Measurements from ENCODE around the gene SLC30A2. TPM values are rescaled to one million over a fixed set of nuclear protein-coding genes. Genes with fewer than 3 reads are reported as not detected.
"Not testable (repeated sequence)": the region's sequence is repeated elsewhere in the genome, so short reads cannot be mapped to it uniquely, and the experiment has no call there.

The SLC30A2 gene
- not detected in 2 replicates for total RNA-seq

GRCh38 chr1:26045722-26046245, at the start of gene SLC30A2:
Gene SLC30A2 (minus strand): TSS chr1:26046118. CDS start chr1:26045896, 222 bp downstream.
- Mint-ChIP-seq H3K27me3 (peaks cover 64% of the 10 kb centered on the region), H3K4me1 (no peaks in the 10 kb centered on the region), H3K36me3 (ENCODE audit: low read depth) (no peaks in the 10 kb centered on the region), H3K4me3 (no peak within 1 kb of the TSS), H3K27ac (no peak within 1 kb of the TSS), H3K9me3 (no peaks in the 10 kb centered on the region)
- intact Hi-C loops (cut with micrococcal nuclease) = no loop called here
- DNase-seq = no peak

GRCh38 chr1:26094677-26095383, 48.9 kb upstream of the SLC30A2 start:
- no peak overlapping the region for H3K27ac Mint-ChIP-seq
- H3K4me3 Mint-ChIP-seq = no peak overlapping the region
- H3K27me3 Mint-ChIP-seq = peaks cover 34% of the 10 kb centered on the region
- intact Hi-C loops (cut with micrococcal nuclease) = no loop called here
- DNase-seq = no peak
- H3K36me3 Mint-ChIP-seq (ENCODE audit: low read depth) = no peaks in the 10 kb centered on the region
- H3K4me1 Mint-ChIP-seq = peaks cover 4% of the 10 kb centered on the region
- H3K9me3 Mint-ChIP-seq = no peaks in the 10 kb centered on the region

- H3K27ac Mint-ChIP-seq = no peak overlapping the region
Observed at GRCh38 chr1:26094076-26094669, 48.3 kb upstream of the SLC30A2 start.

GRCh38 chr1:26093569-26093968, 47.7 kb upstream of the SLC30A2 start:
- intact Hi-C loops (cut with micrococcal nuclease); H3K36me3 Mint-ChIP-seq (ENCODE audit: low read depth); H3K9me3 Mint-ChIP-seq; H3K27ac Mint-ChIP-seq; DNase-seq; H3K4me3 Mint-ChIP-seq; H3K4me1 Mint-ChIP-seq: not testable (repeated sequence)
- H3K27me3 Mint-ChIP-seq = peaks cover 34% of the 10 kb centered on the region

More at GRCh38 chr1:26094076-26094669, 48.3 kb upstream of the SLC30A2 start:
- no peaks in the 10 kb centered on the region for H3K36me3 Mint-ChIP-seq (ENCODE audit: low read depth)
- H3K27me3 Mint-ChIP-seq = peaks cover 34% of the 10 kb centered on the region
- no peaks in the 10 kb centered on the region for H3K9me3 Mint-ChIP-seq
- DNase-seq = no peak
- H3K4me3 Mint-ChIP-seq = no peak overlapping the region
- H3K4me1 Mint-ChIP-seq = peaks cover 4% of the 10 kb centered on the region
- intact Hi-C loops (cut with micrococcal nuclease) = no loop called here

- Mint-ChIP-seq H3K9me3 (no peaks in the 10 kb centered on the region), H3K36me3 (ENCODE audit: low read depth) (no peaks in the 10 kb centered on the region), H3K27me3 (peaks cover 34% of the 10 kb centered on the region), H3K4me1 (no peaks in the 10 kb centered on the region), H3K4me3 (no peak overlapping the region), H3K27ac (no peak overlapping the region)
- intact Hi-C loops (cut with micrococcal nuclease) = no loop called here
- no peak for DNase-seq
Observed at GRCh38 chr1:26092422-26092821, 46.5 kb upstream of the SLC30A2 start.

GRCh38 chr1:26090893-26091292, 45.0 kb upstream of the SLC30A2 start:
- no peak overlapping the region for H3K27ac Mint-ChIP-seq
- intact Hi-C loops (cut with micrococcal nuclease) = no loop called here
- no peak overlapping the region for H3K4me3 Mint-ChIP-seq
- no peaks in the 10 kb centered on the region for H3K4me1 Mint-ChIP-seq
- no peaks in the 10 kb centered on the region for H3K9me3 Mint-ChIP-seq
- peaks cover 35% of the 10 kb centered on the region for H3K27me3 Mint-ChIP-seq
- no peak for DNase-seq
- no peaks in the 10 kb centered on the region for H3K36me3 Mint-ChIP-seq (ENCODE audit: low read depth)

GRCh38 chr1:26089125-26089524, 43.2 kb upstream of the SLC30A2 start:
- H3K36me3 Mint-ChIP-seq (ENCODE audit: low read depth) = no peaks in the 10 kb centered on the region
- H3K27ac Mint-ChIP-seq = no peak overlapping the region
- no peaks in the 10 kb centered on the region for H3K4me1 Mint-ChIP-seq
- no peak overlapping the region for H3K4me3 Mint-ChIP-seq
- no peak for DNase-seq
- no peaks in the 10 kb centered on the region for H3K9me3 Mint-ChIP-seq
- intact Hi-C loops (cut with micrococcal nuclease) = no loop called here
- H3K27me3 Mint-ChIP-seq = peaks cover 41% of the 10 kb centered on the region

- Mint-ChIP-seq H3K4me3 (no peak overlapping the region), H3K9me3 (no peaks in the 10 kb centered on the region), H3K27ac (no peak overlapping the region), H3K27me3 (peaks cover 18% of the 10 kb centered on the region), H3K36me3 (ENCODE audit: low read depth) (no peaks in the 10 kb centered on the region), H3K4me1 (no peaks in the 10 kb centered on the region)
- DNase-seq = no peak
- intact Hi-C loops (cut with micrococcal nuclease) = no loop called here
Observed at GRCh38 chr1:26084844-26085243, 38.9 kb upstream of the SLC30A2 start.

- Mint-ChIP-seq H3K9me3 (no peaks in the 10 kb centered on the region), H3K27ac (no peak overlapping the region), H3K27me3 (peaks cover 20% of the 10 kb centered on the region), H3K36me3 (ENCODE audit: low read depth) (no peaks in the 10 kb centered on the region), H3K4me1 (no peaks in the 10 kb centered on the region), H3K4me3 (no peak overlapping the region)
- no peak for DNase-seq
- intact Hi-C loops (cut with micrococcal nuclease) = no loop called here
Observed at GRCh38 chr1:26084091-26084561, 38.2 kb upstream of the SLC30A2 start.

- no peaks in the 10 kb centered on the region for H3K36me3 Mint-ChIP-seq (ENCODE audit: low read depth)
- no peak overlapping the region for H3K4me3 Mint-ChIP-seq
- no peaks in the 10 kb centered on the region for H3K4me1 Mint-ChIP-seq
- no peaks in the 10 kb centered on the region for H3K9me3 Mint-ChIP-seq
- peaks cover 25% of the 10 kb centered on the region for H3K27me3 Mint-ChIP-seq
- H3K27ac Mint-ChIP-seq = no peak overlapping the region
- no peak for DNase-seq
- intact Hi-C loops (cut with micrococcal nuclease) = no loop called here
Observed at GRCh38 chr1:26083208-26083607, 37.3 kb upstream of the SLC30A2 start.

GRCh38 chr1:26082020-26082350, 36.1 kb upstream of the SLC30A2 start:
- intact Hi-C loops (cut with micrococcal nuclease) = no loop called here
- Mint-ChIP-seq H3K4me1 (no peaks in the 10 kb centered on the region), H3K4me3 (no peak overlapping the region), H3K9me3 (no peaks in the 10 kb centered on the region), H3K36me3 (ENCODE audit: low read depth) (no peaks in the 10 kb centered on the region), H3K27ac (no peak overlapping the region), H3K27me3 (peaks cover 27% of the 10 kb centered on the region)
- DNase-seq = no peak

- no peaks in the 10 kb centered on the region for H3K9me3 Mint-ChIP-seq
- no peak overlapping the region for H3K4me3 Mint-ChIP-seq
- no peaks in the 10 kb centered on the region for H3K36me3 Mint-ChIP-seq (ENCODE audit: low read depth)
- H3K27ac Mint-ChIP-seq = no peak overlapping the region
- intact Hi-C loops (cut with micrococcal nuclease) = no loop called here
- H3K4me1 Mint-ChIP-seq = no peaks in the 10 kb centered on the region
- H3K27me3 Mint-ChIP-seq = peaks cover 27% of the 10 kb centered on the region
- no peak for DNase-seq
Observed at GRCh38 chr1:26081267-26082019, 35.5 kb upstream of the SLC30A2 start.

GRCh38 chr1:26079960-26080814, 34.3 kb upstream of the SLC30A2 start:
- H3K9me3 Mint-ChIP-seq = no peaks in the 10 kb centered on the region
- intact Hi-C loops (cut with micrococcal nuclease) = no loop called here

More at GRCh38 chr1:26079960-26080814, 34.3 kb upstream of the SLC30A2 start:
- no peak overlapping the region for H3K27ac Mint-ChIP-seq
- H3K27me3 Mint-ChIP-seq = peaks cover 23% of the 10 kb centered on the region
- no peaks in the 10 kb centered on the region for H3K36me3 Mint-ChIP-seq (ENCODE audit: low read depth)
- DNase-seq = no peak
- no peak overlapping the region for H3K4me3 Mint-ChIP-seq
- H3K4me1 Mint-ChIP-seq = peaks cover 9% of the 10 kb centered on the region

Measured in activated CD4-positive, alpha-beta T cell treated with anti-CD3 and anti-CD28 coated beads, Interleukin-2, amount 10 ng/mL, durations not matched to agents 24 days and 14 days (primary cell).